ENCODE measurements around the gene NTF3.

NTF3 gene

GRCh38 chr12:5494343-5494742 lies 62.4 kb downstream of the NTF3 start:
- TF ChIP-seq, protein P1, sequence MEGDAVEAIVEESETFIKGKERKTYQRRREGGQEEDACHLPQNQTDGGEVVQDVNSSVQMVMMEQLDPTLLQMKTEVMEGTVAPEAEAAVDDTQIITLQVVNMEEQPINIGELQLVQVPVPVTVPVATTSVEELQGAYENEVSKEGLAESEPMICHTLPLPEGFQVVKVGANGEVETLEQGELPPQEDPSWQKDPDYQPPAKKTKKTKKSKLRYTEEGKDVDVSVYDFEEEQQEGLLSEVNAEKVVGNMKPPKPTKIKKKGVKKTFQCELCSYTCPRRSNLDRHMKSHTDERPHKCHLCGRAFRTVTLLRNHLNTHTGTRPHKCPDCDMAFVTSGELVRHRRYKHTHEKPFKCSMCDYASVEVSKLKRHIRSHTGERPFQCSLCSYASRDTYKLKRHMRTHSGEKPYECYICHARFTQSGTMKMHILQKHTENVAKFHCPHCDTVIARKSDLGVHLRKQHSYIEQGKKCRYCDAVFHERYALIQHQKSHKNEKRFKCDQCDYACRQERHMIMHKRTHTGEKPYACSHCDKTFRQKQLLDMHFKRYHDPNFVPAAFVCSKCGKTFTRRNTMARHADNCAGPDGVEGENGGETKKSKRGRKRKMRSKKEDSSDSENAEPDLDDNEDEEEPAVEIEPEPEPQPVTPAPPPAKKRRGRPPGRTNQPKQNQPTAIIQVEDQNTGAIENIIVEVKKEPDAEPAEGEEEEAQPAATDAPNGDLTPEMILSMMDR (conservative IDR thresholded peaks at IDR 0.05; ENCODE audit: low read length), result no peak
- no peak overlapping the region for H3K4me3 ChIP-seq (ENCODE audit: low read length)
- DNase-seq (ENCODE audit: low read depth), result no peak

DNA sequence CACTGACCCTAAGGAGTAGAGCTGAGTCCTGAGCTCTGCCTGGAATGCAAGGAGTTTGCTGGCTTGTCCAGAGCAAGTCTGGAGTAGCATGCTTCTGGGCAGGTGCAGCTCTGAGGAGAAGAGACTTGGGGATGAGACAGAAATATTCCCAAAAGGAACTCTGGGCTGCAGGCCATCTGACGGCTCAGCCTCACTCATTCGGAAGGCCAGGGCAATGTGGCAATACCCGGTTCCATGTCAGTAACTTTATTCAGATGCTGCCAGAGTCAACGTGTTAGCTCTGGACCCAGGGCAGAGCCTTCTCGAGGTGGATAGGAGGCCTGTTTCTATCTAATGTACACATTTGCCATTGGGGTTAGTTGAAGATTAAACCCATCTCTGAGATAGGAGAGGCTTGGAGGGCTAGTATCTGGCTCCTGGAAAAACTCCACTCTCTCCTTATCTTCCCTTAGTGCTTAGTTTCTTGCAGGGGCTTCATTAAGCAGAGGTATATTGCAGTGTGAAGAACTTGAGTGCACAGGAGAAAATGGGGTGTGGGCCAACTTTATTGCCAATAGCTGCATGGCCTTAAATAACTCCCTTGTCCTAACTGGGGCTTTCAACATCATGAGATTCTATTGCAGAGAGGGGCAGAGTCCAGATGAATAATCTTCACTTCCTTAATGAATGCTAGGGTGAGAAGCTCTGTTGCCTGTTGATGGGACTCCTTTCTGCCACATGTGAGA lies 65.6 kb downstream of the NTF3 start:
- no peak overlapping the region for H3K4me3 ChIP-seq (ENCODE audit: low read length)
- DNase-seq (ENCODE audit: low read depth), result peak; percentile 83
- TF ChIP-seq, protein P1 (conservative IDR thresholded peaks at IDR 0.05; ENCODE audit: low read length), result no peak

DNA sequence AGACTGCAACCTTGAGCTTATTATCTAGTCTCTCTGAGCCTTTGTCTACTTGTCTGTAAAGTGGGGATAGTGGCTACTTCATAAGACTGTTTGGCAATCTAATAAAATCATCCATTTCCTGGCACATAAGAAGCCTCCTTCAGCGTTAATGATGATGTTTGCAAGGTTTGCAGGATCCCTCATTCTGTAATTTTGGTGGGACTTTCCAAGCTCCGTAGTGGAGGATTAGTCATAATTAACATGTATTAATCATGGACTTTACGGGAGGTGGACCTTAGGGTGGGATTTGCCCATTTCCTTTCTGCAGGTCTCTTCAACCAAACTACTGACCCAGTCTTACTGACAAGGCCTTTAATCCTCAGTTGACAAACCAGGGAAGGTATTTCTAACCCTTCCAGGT lies 66.2 kb downstream of the NTF3 start:
- TF ChIP-seq, protein P1 (conservative IDR thresholded peaks at IDR 0.05; ENCODE audit: low read length), result no peak
- H3K4me3 ChIP-seq (ENCODE audit: low read length), result no peak overlapping the region
- DNase-seq (ENCODE audit: low read depth), result peak; percentile 38

- TF ChIP-seq, protein P1 (conservative IDR thresholded peaks at IDR 0.05; ENCODE audit: low read length), result no peak
- no peak for DNase-seq (ENCODE audit: low read depth)
- H3K4me3 ChIP-seq (ENCODE audit: low read length), result no peak overlapping the region
Measured at GRCh38 chr12:5498806-5499205, 66.9 kb downstream of the NTF3 start.

GRCh38 chr12:5499566-5500330 lies 67.8 kb downstream of the NTF3 start:
- peak; percentile 98 for DNase-seq (ENCODE audit: low read depth)
- H3K4me3 ChIP-seq (ENCODE audit: low read length), result no peak overlapping the region
- TF ChIP-seq, protein P1 (conservative IDR thresholded peaks at IDR 0.05; ENCODE audit: low read length), result no peak

DNA sequence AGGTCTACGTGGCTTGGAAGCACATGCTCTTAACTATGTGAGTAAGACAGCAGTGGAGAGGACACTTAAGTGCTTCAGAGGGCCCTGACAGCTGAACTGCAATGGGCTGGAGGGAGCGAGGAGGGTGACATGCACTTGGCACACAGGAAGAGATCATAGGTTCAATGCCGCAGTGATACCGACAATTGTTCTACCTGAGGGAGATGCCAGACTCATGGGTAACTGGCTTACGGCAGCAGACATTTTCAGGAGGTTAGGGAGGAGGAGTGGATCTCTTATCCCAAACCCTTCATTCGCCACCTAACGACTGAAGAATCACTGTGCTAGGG lies 68.4 kb downstream of the NTF3 start:
- DNase-seq (ENCODE audit: low read depth), result no peak
- no peak overlapping the region for H3K4me3 ChIP-seq (ENCODE audit: low read length)
- TF ChIP-seq, protein P1 (conservative IDR thresholded peaks at IDR 0.05; ENCODE audit: low read length), result no peak

DNA sequence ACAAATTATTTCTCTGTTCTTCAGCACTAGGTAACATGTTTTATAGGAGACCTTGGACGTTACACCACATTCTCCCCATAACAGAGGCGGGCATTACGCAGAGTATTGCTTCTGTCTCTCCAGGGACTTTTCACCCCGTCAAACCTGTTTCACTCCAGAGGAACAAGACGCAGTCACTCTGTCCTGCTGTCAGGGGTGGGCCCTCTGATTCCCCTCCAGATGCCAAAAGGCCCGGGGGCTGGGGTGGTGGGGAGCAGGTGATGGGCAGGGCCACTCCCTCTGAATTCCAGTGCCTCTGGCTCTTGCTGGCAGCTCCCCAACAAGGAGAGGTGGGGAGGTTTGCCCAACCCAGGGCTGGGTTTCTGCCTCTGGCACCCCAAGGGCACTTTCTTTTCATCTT lies 71.9 kb downstream of the NTF3 start:
- H3K4me3 ChIP-seq (ENCODE audit: low read length), result no peak overlapping the region
- TF ChIP-seq, protein P1 (conservative IDR thresholded peaks at IDR 0.05; ENCODE audit: low read length), result no peak
- no peak for DNase-seq (ENCODE audit: low read depth)

Data from AG10803 (cell line).